OCI-LY7 (cell line): ENCODE results near the gene RASAL1. TPM values are rescaled to one million over a fixed set of nuclear protein-coding genes. Genes with fewer than 3 reads are reported as not detected.

Source experiments
- BruUV-seq: library from RNA; stranded (reverse); fragments of 400-500 nt; replicated peaks from 2 replicates; lab custom pipeline; 2021; lab: Mats Ljungman, UMichigan
- CTCF ChIA-PET: fragments of 300-600 bp; sonication (Branson Sonifier 250); formaldehyde crosslinking; loops from one replicate; lab custom pipeline; 2022; ENCODE audit warnings: antibody characterized with exemption; ENCODE audit not compliant: unreplicated experiment; lab: Charles Lee
- POLR2A ChIA-PET: fragments of 300-600 bp; sonication (Branson Sonifier 250); formaldehyde crosslinking; loops from one replicate; lab custom pipeline; 2022; ENCODE audit warnings: antibody characterized with exemption; lab: Charles Lee
- DNase-seq: peaks from one replicate; pipeline ENCODE4 v3.0.0-alpha.2; 2015; ENCODE audit warnings: low spot score
- H2AFZ ChIP-seq: fragments of 200-600 bp; sonication (generic), shearing (Covaris generic); 2 replicates; pipeline ENCODE4 v1.6.1; 2014; ENCODE audit warnings: mild to moderate bottlenecking, antibody characterized with exemption, low read length, moderate library complexity
- H3K27ac ChIP-seq: fragments of 200-600 bp; sonication (generic); 2 replicates; pipeline ENCODE4 v1.5.1; 2014; ENCODE audit warnings: mixed run types, low read depth, mild to moderate bottlenecking, moderate library complexity, low read length, inconsistent platforms; ENCODE audit not compliant: poor library complexity, severe bottlenecking
- H3K36me3 ChIP-seq: fragments of 200-600 bp; sonication (generic); 2 replicates; pipeline ENCODE4 v1.6.1; 2014; ENCODE audit warnings: mild to moderate bottlenecking, antibody characterized with exemption, low read length, moderate library complexity, mixed read lengths; ENCODE audit not compliant: insufficient read depth
- H3K4me1 ChIP-seq: fragments of 200-600 bp; sonication (generic); 2 replicates; pipeline ENCODE4 v1.5.1; 2014; ENCODE audit warnings: mild to moderate bottlenecking, low read length; ENCODE audit not compliant: insufficient read depth, poor library complexity, severe bottlenecking
- H3K4me2 ChIP-seq: fragments of 200-600 bp; sonication (generic); 2 replicates; pipeline ENCODE4 v1.6.1; 2014; ENCODE audit warnings: mild to moderate bottlenecking, low read length
- H3K4me3 ChIP-seq: fragments of 200-600 bp; sonication (generic); 2 replicates; pipeline ENCODE4 v1.5.1; 2014; ENCODE audit warnings: mild to moderate bottlenecking, low read depth, low read length; ENCODE audit not compliant: poor library complexity, severe bottlenecking
- H3K79me2 ChIP-seq: fragments of 200-600 bp; sonication (generic); 2 replicates; pipeline ENCODE4 v1.6.1; 2016; ENCODE audit warnings: low read depth, mild to moderate bottlenecking, low read length, moderate library complexity, mixed read lengths; ENCODE audit not compliant: insufficient read depth
- H3K9me2 ChIP-seq: fragments of 200-600 bp; sonication (generic); 2 replicates; pipeline ENCODE4 v1.6.1; 2016; ENCODE audit warnings: mild to moderate bottlenecking, low read length, mixed read lengths; ENCODE audit not compliant: insufficient read depth
- H3K9me3 ChIP-seq: fragments of 200-600 bp; sonication (generic); 2 replicates; pipeline ENCODE4 v1.6.1; 2014; ENCODE audit warnings: mild to moderate bottlenecking, mixed run types, low read length, mixed read lengths
- H4K20me1 ChIP-seq: fragments of 200-600 bp; sonication (generic); 2 replicates; pipeline ENCODE4 v1.6.1; 2014; ENCODE audit warnings: mild to moderate bottlenecking, antibody characterized with exemption, low read length, moderate library complexity, mixed read lengths; ENCODE audit not compliant: insufficient read depth
- CTCF ChIP-seq: fragments of 200-600 bp; sonication (generic); conservative IDR thresholded peaks from 2 replicates; pipeline ENCODE4 v1.5.1; 2014; ENCODE audit warnings: mild to moderate bottlenecking, antibody characterized with exemption, low read length, moderate library complexity, mixed read lengths
- EZH2phosphoT487 ChIP-seq: fragments of 200-600 bp; sonication (generic); IDR thresholded peaks from 2 replicates; pipeline ENCODE4 v1.6.1; 2018; ENCODE audit warnings: low read depth, borderline replicate concordance, mild to moderate bottlenecking, mixed run types, antibody characterized with exemption, low read length, moderate library complexity, mixed read lengths
- intact Hi-C: fragments of 100-400 bp; cut with micrococcal nuclease; formaldehyde crosslinking; loops from one replicate; pipeline ENCODE4 v1.10.0; 2022; ENCODE audit not compliant: unreplicated experiment
- total RNA-seq, 2 experiments: library from RNA; depleted of rRNA in 1 of 2; stranded (reverse); fragments of >200 nt in 1 of 2; shearing (Covaris generic) in 1 of 2; gene quantifications; 2 replicates each; pipeline ENCODE4 v1.2.3, GENCODE V29; 2014 to 2022

RASAL1 gene
- total RNA-seq, 2 experiments from 2014 or later: 74.4 to 89.1 TPM

DNA sequence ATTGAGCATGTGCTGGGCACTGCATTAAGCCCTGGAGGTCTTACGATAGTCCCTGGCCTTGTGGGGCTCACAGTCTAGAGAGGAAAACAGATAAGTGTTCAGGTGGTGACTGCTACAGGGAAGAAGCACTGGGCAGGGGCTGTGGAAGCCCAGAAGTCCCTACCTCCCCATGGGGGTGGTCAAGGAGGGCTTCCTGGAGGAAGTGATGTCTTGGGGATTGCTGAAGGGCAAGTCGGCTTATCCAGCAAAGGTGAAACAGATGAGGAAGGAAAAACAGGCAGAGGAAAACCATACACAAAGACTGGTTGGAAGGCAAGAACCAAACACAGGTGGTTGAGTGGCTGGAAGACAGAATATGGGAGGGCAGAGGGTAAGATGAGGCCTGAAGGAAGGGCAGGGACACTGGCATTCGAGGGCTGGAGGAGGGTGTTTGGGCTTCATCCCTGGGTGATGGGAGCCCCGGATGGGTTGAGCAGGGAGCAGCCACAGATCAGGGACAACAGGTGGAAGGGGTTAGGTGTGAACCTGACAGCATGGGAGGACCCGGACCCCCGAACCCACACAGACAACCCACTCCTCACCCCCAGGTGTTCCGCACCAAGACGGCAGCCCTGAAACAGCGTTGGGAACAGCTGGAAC lies 16.8 kb upstream of the RASAL1 start:
- Histone ChIP-seq H3K9me2 (no peaks in the 10 kb centered on the region), H3K36me3 (peaks cover 30% of the 10 kb centered on the region), H3K4me3 (peak overlapping the region; percentile 78), H4K20me1 (no peaks in the 10 kb centered on the region), H3K27ac (peak overlapping the region; percentile 90), H2AFZ (peak overlapping the region; percentile 26; the same call in 1 of the 2 replicates), H3K79me2 (peaks cover 28% of the 10 kb centered on the region; the same call in 1 of the 2 replicates), H3K9me3 (no peaks in the 10 kb centered on the region), H3K4me2 (peak overlapping the region; percentile 90), H3K4me1 (peaks cover 49% of the 10 kb centered on the region)
- intact Hi-C loops: loop anchor here (2.0 to 5.0 kb wide), 2 partner anchors 54 to 250 kb away; no protein-coding TSS in a partner anchor
- ChIA-PET POLR2A (interaction anchor here (0.7 to 4.3 kb wide), 14 partner anchors 10 to 242 kb away, joined by 3 to 33 read pairs (median 4); partner anchors contain the start of gene RASAL1), CTCF (interaction anchor here (0.8 to 4.0 kb wide), 7 partner anchors 9 to 159 kb away, joined by 3 to 24 read pairs (median 3); partner anchors contain the start of gene RASAL1)
- BruUV-seq: TSS peak; percentile 84
- TF ChIP-seq EZH2phosphoT487 (no peak), CTCF (no peak)
- DNase-seq: no peak

- CTCF ChIA-PET: interaction anchor here (1.4 to 4.0 kb wide), 3 partner anchors 12 to 159 kb away, joined by 3 to 24 read pairs (median 3); partner anchors contain the start of gene RASAL1
- TF ChIP-seq CTCF (peak; percentile 56), EZH2phosphoT487 (no peak)
- POLR2A ChIA-PET: interaction anchor here (0.6 to 4.3 kb wide), 7 partner anchors 10 to 131 kb away, joined by 3 to 33 read pairs (median 4); partner anchors contain the start of gene RASAL1
- Histone ChIP-seq H3K4me2 (peak overlapping the region; percentile 90), H3K36me3 (peaks cover 23% of the 10 kb centered on the region), H3K9me2 (no peaks in the 10 kb centered on the region), H3K27ac (peak overlapping the region; percentile 90), H4K20me1 (no peaks in the 10 kb centered on the region), H3K9me3 (no peaks in the 10 kb centered on the region), H3K4me3 (peak overlapping the region; percentile 78), H2AFZ (peak overlapping the region; percentile 26; the same call in 1 of the 2 replicates), H3K79me2 (peaks cover 24% of the 10 kb centered on the region; the same call in 1 of the 2 replicates), H3K4me1 (peaks cover 42% of the 10 kb centered on the region)
- intact Hi-C loops: loop anchor here (2.0 to 5.0 kb wide), 2 partner anchors 53 to 249 kb away; no protein-coding TSS in a partner anchor
- DNase-seq: peak; percentile 59
- no TSS peak for BruUV-seq
These were observed 16.1 kb upstream of the RASAL1 start for GRCh38 chr12:113151655-113152054.
